ENCODE data around the gene OR51B5. TPM values are rescaled to one million over a fixed set of nuclear protein-coding genes. Genes with fewer than 3 reads are reported as not detected.

Gene OR51B5
- polyA plus RNA-seq, 1 of the 3 experiments (the other 2 are of a cell fraction), result 0.15 TPM

DNA sequence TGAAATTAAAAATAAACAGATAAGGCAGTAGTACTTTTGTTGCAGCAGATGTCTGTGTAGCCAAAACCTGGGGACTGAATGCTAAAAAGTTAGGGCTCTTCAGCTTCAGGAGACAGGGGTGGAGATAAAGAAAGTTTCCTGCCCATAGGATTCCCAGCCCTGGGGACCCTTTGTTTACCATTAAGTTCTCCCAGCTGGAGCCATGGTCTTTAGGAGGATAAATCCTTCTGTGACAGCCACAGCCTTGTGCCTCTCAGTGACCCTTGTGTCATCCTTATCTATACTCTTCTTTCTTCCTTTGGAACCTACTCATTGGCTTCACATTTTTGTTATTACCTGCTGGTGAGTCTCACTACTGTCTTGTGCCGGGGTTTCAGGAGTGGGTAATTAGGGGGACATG lies 40.3 kb upstream of the OR51B5 start, which contains the start of gene OR51M1 (continued):
- TF ChIP-seq, protein P1, sequence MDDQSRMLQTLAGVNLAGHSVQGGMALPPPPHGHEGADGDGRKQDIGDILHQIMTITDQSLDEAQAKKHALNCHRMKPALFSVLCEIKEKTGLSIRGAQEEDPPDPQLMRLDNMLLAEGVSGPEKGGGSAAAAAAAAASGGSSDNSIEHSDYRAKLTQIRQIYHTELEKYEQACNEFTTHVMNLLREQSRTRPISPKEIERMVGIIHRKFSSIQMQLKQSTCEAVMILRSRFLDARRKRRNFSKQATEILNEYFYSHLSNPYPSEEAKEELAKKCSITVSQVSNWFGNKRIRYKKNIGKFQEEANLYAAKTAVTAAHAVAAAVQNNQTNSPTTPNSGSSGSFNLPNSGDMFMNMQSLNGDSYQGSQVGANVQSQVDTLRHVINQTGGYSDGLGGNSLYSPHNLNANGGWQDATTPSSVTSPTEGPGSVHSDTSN (IDR thresholded peaks at IDR 0.05), result no peak
- TF ChIP-seq EP300 (IDR thresholded peaks at IDR 0.05; ENCODE audit: borderline replicate concordance in 1 of 2, low read depth in 1 of 2, low read length in 1 of 2), result no peak
- no peak for TF ChIP-seq GABPA (IDR thresholded peaks at IDR 0.05; ENCODE audit: low read depth)
- no peak for TF ChIP-seq RAD21 (IDR thresholded peaks at IDR 0.05; ENCODE audit: low read length)
- no peak for TF ChIP-seq TAF1 (IDR thresholded peaks at IDR 0.05; ENCODE audit: borderline replicate concordance, low read depth, low read length)
- no peak for TF ChIP-seq EZH2phosphoT487 (IDR thresholded peaks at IDR 0.05; ENCODE audit: borderline replicate concordance, low read depth)

DNA sequence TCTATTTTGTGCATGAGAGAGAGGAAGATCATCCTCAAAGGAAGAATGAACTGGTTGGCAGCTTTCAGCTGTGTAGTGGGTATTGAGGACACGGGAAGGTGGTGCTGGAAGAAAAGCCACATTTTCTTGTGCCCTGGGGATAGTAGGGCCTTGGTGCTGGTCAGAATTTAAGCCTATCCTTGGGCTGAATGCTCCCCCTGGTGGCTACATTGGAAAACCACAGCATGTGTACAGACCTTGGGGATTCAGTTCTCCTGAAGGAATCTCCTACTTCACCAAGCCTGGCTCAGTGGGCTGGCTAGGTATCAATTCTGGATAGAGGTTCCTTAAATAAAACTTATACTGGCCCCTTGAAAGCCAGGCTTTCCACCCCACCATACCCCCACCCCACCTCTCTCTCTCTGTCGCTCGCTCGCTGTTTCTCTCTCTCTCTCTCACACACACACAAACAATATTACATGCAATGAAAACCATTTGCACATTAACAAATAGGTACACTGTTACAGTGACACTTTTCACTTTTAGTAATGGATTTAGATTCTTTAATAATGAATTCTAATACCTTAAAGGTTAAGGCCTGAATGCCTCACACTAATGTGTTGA lies 37.5 kb upstream of the OR51B5 start:
- Histone ChIP-seq H3K27me3 (ENCODE audit: insufficient read depth) (peaks cover 11% of the 10 kb centered on the region; the same call in 1 of the 2 replicates), H3K36me3 (replicated peaks in 1 of 2; ENCODE audit: control insufficient read depth in 1 of 2, insufficient read depth in 2 of 2, low read length in 1 of 2) (no peaks in the 10 kb centered on the region), H3K4me2 (no peak overlapping the region), H3K9ac (no peak overlapping the region), H3F3A (replicated peaks; ENCODE audit: insufficient read depth) (no peaks in the 10 kb centered on the region), H3K79me2 (ENCODE audit: insufficient read depth) (no peaks in the 10 kb centered on the region), H4K20me1 (ENCODE audit: insufficient read depth) (no peaks in the 10 kb centered on the region), H3K4me1 (ENCODE audit: control insufficient read depth in 1 of 2, insufficient read depth in 2 of 2, low read depth in 1 of 2, low read length in 1 of 2) (no peaks in the 10 kb centered on the region), H2AFZ (ENCODE audit: low read depth) (no peak overlapping the region), H3K4me3 (ENCODE audit: low read depth in 2 of 2, low read length in 1 of 2) (no peak overlapping the region; a peak in 1 of 4 replicates), H3K9me3 (no peaks in the 10 kb centered on the region), H3K9me2 (no peaks in the 10 kb centered on the region), H3K27ac (ENCODE audit: low read depth in 2 of 2, low read length in 1 of 2) (no peak overlapping the region)
- peak; percentile 40 for DNase-seq
- POLR2A ChIA-PET, result no interaction called here
- CTCF ChIA-PET, result interaction anchor here (0.6 to 2.1 kb wide), 6 partner anchors 10 to 1193 kb away, joined by 3 to 9 read pairs (median 4); no protein-coding TSS in a partner anchor
- 24% methylated on average over 4 of the region's 4 CpGs for WGBS (ENCODE audit: low lambda C conversion rate)
- no peak for TF ChIP-seq EP300 (IDR thresholded peaks at IDR 0.05; ENCODE audit: borderline replicate concordance in 1 of 2, low read depth in 1 of 2, low read length in 1 of 2)
- TF ChIP-seq YY1 (IDR thresholded peaks at IDR 0.05; ENCODE audit: low read depth), result no peak
- TF ChIP-seq, protein P2, sequence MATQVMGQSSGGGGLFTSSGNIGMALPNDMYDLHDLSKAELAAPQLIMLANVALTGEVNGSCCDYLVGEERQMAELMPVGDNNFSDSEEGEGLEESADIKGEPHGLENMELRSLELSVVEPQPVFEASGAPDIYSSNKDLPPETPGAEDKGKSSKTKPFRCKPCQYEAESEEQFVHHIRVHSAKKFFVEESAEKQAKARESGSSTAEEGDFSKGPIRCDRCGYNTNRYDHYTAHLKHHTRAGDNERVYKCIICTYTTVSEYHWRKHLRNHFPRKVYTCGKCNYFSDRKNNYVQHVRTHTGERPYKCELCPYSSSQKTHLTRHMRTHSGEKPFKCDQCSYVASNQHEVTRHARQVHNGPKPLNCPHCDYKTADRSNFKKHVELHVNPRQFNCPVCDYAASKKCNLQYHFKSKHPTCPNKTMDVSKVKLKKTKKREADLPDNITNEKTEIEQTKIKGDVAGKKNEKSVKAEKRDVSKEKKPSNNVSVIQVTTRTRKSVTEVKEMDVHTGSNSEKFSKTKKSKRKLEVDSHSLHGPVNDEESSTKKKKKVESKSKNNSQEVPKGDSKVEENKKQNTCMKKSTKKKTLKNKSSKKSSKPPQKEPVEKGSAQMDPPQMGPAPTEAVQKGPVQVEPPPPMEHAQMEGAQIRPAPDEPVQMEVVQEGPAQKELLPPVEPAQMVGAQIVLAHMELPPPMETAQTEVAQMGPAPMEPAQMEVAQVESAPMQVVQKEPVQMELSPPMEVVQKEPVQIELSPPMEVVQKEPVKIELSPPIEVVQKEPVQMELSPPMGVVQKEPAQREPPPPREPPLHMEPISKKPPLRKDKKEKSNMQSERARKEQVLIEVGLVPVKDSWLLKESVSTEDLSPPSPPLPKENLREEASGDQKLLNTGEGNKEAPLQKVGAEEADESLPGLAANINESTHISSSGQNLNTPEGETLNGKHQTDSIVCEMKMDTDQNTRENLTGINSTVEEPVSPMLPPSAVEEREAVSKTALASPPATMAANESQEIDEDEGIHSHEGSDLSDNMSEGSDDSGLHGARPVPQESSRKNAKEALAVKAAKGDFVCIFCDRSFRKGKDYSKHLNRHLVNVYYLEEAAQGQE (IDR thresholded peaks at IDR 0.05; ENCODE audit: low read depth, low read length), result no peak
- no peak for TF ChIP-seq RXRA (IDR thresholded peaks at IDR 0.05; ENCODE audit: borderline replicate concordance, low read depth)
- TF ChIP-seq FOXM1 (IDR thresholded peaks at IDR 0.05; ENCODE audit: low read depth), result no peak
- no peak for TF ChIP-seq SIN3A (IDR thresholded peaks at IDR 0.05; ENCODE audit: borderline replicate concordance, low read depth, low read length)
- TF ChIP-seq NFIC (IDR thresholded peaks at IDR 0.05; ENCODE audit: borderline replicate concordance), result no peak
- no peak for TF ChIP-seq EZH2phosphoT487 (IDR thresholded peaks at IDR 0.05; ENCODE audit: borderline replicate concordance, low read depth)
- no peak for TF ChIP-seq FOXJ3 (CRISPR knock-in tag; IDR thresholded peaks at IDR 0.05)
- no peak for TF ChIP-seq JUND (IDR thresholded peaks at IDR 0.05)
- TF ChIP-seq, protein P3, sequence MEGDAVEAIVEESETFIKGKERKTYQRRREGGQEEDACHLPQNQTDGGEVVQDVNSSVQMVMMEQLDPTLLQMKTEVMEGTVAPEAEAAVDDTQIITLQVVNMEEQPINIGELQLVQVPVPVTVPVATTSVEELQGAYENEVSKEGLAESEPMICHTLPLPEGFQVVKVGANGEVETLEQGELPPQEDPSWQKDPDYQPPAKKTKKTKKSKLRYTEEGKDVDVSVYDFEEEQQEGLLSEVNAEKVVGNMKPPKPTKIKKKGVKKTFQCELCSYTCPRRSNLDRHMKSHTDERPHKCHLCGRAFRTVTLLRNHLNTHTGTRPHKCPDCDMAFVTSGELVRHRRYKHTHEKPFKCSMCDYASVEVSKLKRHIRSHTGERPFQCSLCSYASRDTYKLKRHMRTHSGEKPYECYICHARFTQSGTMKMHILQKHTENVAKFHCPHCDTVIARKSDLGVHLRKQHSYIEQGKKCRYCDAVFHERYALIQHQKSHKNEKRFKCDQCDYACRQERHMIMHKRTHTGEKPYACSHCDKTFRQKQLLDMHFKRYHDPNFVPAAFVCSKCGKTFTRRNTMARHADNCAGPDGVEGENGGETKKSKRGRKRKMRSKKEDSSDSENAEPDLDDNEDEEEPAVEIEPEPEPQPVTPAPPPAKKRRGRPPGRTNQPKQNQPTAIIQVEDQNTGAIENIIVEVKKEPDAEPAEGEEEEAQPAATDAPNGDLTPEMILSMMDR (IDR thresholded peaks at IDR 0.05), result peak; percentile 84
- no peak for TF ChIP-seq TEAD4 (IDR thresholded peaks at IDR 0.05; ENCODE audit: borderline replicate concordance, insufficient read depth)
- no peak for TF ChIP-seq CHD2 (IDR thresholded peaks at IDR 0.05; ENCODE audit: low read length, partially characterized antibody)
- peak; percentile 91 for TF ChIP-seq SMC3 (IDR thresholded peaks at IDR 0.05; ENCODE audit: low read depth, low read length)
- TF ChIP-seq RAD21 (IDR thresholded peaks at IDR 0.05; ENCODE audit: low read length), result peak; percentile 75
- no peak for TF ChIP-seq TAF1 (IDR thresholded peaks at IDR 0.05; ENCODE audit: borderline replicate concordance, low read depth, low read length)
- TF ChIP-seq, protein P4, sequence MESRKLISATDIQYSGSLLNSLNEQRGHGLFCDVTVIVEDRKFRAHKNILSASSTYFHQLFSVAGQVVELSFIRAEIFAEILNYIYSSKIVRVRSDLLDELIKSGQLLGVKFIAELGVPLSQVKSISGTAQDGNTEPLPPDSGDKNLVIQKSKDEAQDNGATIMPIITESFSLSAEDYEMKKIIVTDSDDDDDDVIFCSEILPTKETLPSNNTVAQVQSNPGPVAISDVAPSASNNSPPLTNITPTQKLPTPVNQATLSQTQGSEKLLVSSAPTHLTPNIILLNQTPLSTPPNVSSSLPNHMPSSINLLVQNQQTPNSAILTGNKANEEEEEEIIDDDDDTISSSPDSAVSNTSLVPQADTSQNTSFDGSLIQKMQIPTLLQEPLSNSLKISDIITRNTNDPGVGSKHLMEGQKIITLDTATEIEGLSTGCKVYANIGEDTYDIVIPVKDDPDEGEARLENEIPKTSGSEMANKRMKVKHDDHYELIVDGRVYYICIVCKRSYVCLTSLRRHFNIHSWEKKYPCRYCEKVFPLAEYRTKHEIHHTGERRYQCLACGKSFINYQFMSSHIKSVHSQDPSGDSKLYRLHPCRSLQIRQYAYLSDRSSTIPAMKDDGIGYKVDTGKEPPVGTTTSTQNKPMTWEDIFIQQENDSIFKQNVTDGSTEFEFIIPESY (IDR thresholded peaks at IDR 0.05; ENCODE audit: borderline replicate concordance, low read depth), result no peak
- no peak for TF ChIP-seq FOSL2 (IDR thresholded peaks at IDR 0.05; ENCODE audit: borderline replicate concordance, low read depth)
- no peak for TF ChIP-seq MXI1 (IDR thresholded peaks at IDR 0.05; ENCODE audit: low read depth, low read length)

Measured in SK-N-SH (cell line).